ENCODE data around the gene FAM185A.

DNA sequence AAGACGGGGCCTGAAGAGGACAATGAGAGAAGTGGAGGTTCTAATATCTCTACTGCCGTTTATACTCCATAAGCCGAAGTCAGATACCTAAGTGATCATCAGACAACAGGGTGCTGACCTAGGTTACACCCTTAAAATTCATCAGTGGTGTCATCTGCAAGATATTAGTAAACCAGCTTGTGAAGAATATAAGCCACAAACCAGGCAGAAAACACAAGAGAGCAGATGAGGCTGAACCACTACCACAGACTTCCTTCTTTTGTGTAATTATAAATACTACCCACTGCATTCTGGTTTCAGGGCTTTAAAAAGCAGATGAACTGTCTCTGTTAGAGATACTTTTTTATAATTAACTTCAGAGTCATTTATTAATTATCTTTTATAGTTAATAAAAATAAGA lies 95.1 kb downstream of the FAM185A start:
- TF ChIP-seq SIN3A (IDR thresholded peaks at IDR 0.05; ENCODE audit: borderline replicate concordance in 2 of 2, control insufficient read depth in 1 of 2, low read depth in 2 of 2, low read length in 2 of 2): no peak
- TF ChIP-seq, protein P1, sequence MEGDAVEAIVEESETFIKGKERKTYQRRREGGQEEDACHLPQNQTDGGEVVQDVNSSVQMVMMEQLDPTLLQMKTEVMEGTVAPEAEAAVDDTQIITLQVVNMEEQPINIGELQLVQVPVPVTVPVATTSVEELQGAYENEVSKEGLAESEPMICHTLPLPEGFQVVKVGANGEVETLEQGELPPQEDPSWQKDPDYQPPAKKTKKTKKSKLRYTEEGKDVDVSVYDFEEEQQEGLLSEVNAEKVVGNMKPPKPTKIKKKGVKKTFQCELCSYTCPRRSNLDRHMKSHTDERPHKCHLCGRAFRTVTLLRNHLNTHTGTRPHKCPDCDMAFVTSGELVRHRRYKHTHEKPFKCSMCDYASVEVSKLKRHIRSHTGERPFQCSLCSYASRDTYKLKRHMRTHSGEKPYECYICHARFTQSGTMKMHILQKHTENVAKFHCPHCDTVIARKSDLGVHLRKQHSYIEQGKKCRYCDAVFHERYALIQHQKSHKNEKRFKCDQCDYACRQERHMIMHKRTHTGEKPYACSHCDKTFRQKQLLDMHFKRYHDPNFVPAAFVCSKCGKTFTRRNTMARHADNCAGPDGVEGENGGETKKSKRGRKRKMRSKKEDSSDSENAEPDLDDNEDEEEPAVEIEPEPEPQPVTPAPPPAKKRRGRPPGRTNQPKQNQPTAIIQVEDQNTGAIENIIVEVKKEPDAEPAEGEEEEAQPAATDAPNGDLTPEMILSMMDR (IDR thresholded peaks at IDR 0.05 in 2 of 3, conservative IDR thresholded peaks at IDR 0.05 in 1 of 3; ENCODE audit: insufficient read depth in 2 of 3, low read depth in 1 of 3, low read length in 3 of 3): no peak
- TF ChIP-seq RBFOX2 (IDR thresholded peaks at IDR 0.05; ENCODE audit: low read depth, low read length): no peak

All from K562 (cell line).